Stimulated activated memory B cell treated with anti-CD40 and anti-IgM and Interleukin-4, amounts not matched to agents 10 μg/mL and 1 μg/mL and 100 μg/mL, for 72 hours (primary cell): ENCODE measurements around the gene FAM210A.
"Not testable (repeated sequence)": the region's sequence is repeated elsewhere in the genome, so short reads cannot be mapped to it uniquely, and the experiment has no call there.

Source experiments
- ATAC-seq: fragments of 150-1000 bp; cut with Tn5 transposase; 2 replicates; pipeline ENCODE4 v1.10.0; 2021
- H3K27ac Mint-ChIP-seq: one replicate; pipeline ENCODE4 v1.8.0; 2022; ENCODE audit warnings: mild to moderate bottlenecking, mixed read lengths
- H3K27me3 Mint-ChIP-seq: one replicate; pipeline ENCODE4 v1.8.0; 2022; ENCODE audit warnings: mixed read lengths
- H3K36me3 Mint-ChIP-seq: one replicate; pipeline ENCODE4 v1.8.0; 2022; ENCODE audit warnings: mixed read lengths
- H3K4me1 Mint-ChIP-seq: one replicate; pipeline ENCODE4 v1.8.0; 2022; ENCODE audit warnings: mixed read lengths
- H3K4me3 Mint-ChIP-seq: one replicate; pipeline ENCODE4 v1.8.0; 2022; ENCODE audit warnings: mild to moderate bottlenecking, moderate library complexity, mixed read lengths
- H3K9me3 Mint-ChIP-seq: one replicate; pipeline ENCODE4 v1.8.0; 2022; ENCODE audit warnings: mixed read lengths

FAM210A gene

GRCh38 chr18:13677350-13677749 is 49.0 kb downstream of the FAM210A start:
- ATAC-seq, H3K27ac Mint-ChIP-seq, H3K4me3 Mint-ChIP-seq, H3K27me3 Mint-ChIP-seq, H3K9me3 Mint-ChIP-seq, H3K36me3 Mint-ChIP-seq: not testable (repeated sequence)
- H3K4me1 Mint-ChIP-seq = peaks cover 15% of the 10 kb centered on the region

DNA sequence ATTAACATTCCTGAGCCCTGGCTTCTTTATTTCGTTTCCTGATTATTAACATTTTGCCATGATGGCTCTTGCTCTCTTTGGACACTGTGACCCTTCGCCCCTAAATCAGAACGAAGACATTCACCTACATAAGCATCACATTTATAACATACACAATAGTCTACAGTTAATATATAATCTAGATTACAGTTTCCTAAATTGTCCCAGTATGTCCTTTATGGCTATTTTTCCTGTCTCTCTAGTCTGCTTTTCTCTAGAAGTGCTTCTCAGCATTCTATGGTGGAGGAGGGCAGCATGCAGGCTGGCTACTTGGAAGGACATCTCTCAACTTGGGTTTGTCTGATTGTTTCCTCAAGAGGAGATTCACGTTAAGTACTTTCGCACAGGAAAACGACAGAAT is 49.9 kb downstream of the FAM210A start:
- ATAC-seq = no peak
- no peaks in the 10 kb centered on the region for H3K27me3 Mint-ChIP-seq
- H3K4me3 Mint-ChIP-seq = no peak overlapping the region
- H3K9me3 Mint-ChIP-seq = no peaks in the 10 kb centered on the region
- peaks cover 15% of the 10 kb centered on the region for H3K4me1 Mint-ChIP-seq
- H3K27ac Mint-ChIP-seq = no peak overlapping the region
- H3K36me3 Mint-ChIP-seq = peaks cover 11% of the 10 kb centered on the region

GRCh38 chr18:13672657-13673056 is 53.7 kb downstream of the FAM210A start:
- no peak overlapping the region for H3K27ac Mint-ChIP-seq
- no peaks in the 10 kb centered on the region for H3K4me1 Mint-ChIP-seq
- no peak for ATAC-seq
- H3K27me3 Mint-ChIP-seq = no peaks in the 10 kb centered on the region
- H3K4me3 Mint-ChIP-seq = no peak overlapping the region
- H3K36me3 Mint-ChIP-seq = peaks cover 35% of the 10 kb centered on the region
- H3K9me3 Mint-ChIP-seq = no peaks in the 10 kb centered on the region

DNA sequence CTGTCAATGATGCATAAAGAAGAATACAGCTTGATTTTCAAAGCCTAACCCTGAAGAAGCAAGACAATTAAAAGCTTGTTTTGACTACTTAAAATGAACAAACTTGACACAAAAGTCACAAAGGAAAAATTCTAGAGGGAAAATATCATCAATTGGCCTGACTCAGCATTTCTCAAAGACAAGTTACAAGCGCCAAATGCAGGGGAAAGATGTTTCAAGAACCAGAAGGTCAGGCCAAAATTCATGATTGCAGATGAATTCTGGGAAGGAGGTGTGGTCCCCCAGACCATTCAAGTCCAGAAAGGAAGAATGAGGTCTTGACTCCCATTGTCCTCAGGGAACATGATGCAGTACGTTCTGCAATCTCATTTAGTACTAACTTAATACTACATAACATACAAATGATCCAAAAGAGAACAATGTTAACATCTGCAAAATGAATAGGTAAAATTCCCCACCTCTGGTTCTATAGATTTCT is 64.5 kb downstream of the FAM210A start:
- Mint-ChIP-seq H3K4me3 (no peak overlapping the region), H3K9me3 (no peaks in the 10 kb centered on the region), H3K27ac (no peak overlapping the region), H3K27me3 (no peaks in the 10 kb centered on the region), H3K36me3 (peaks cover 6% of the 10 kb centered on the region), H3K4me1 (no peaks in the 10 kb centered on the region)
- ATAC-seq = no peak

DNA sequence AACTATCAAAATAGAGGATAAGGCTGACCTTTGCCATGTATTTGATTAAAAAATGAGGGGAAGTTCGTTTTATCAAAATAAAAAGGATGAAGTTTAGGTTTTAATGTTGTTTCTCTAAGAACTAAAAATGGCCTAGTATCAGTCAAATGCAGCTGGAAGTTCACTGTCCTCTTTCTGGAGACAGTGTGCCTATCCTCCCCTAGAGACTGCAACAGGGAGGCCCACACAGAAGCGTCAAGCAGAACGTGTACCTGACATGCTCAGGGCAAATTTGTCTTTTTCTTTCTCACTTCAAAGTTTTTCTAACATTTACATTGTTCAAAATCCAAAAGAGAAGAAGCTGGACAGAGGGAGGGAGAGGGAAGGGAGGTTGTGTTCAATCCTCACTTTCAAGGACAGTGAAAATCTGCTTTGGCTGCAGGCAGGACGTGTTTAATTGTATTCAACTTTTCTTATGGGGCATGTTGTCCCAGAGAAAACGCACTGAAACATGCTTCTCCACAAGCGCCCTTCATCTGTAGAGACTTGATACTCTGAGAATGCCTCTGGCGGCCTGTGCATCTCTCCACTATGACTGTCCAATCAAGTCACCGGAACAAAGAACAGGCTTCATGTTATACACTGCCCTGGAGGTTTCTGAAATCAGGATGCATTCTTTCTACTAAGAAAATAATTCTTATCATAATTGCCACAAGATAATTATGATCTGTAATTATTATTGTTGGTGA is 65.1 kb downstream of the FAM210A start:
- H3K9me3 Mint-ChIP-seq = no peaks in the 10 kb centered on the region
- no peaks in the 10 kb centered on the region for H3K27me3 Mint-ChIP-seq
- no peak overlapping the region for H3K4me3 Mint-ChIP-seq
- H3K36me3 Mint-ChIP-seq = peaks cover under 1% of the 10 kb centered on the region
- no peak for ATAC-seq
- no peaks in the 10 kb centered on the region for H3K4me1 Mint-ChIP-seq
- no peak overlapping the region for H3K27ac Mint-ChIP-seq

- Mint-ChIP-seq H3K9me3 (no peaks in the 10 kb centered on the region), H3K36me3 (no peaks in the 10 kb centered on the region), H3K4me1 (no peaks in the 10 kb centered on the region), H3K27me3 (no peaks in the 10 kb centered on the region), H3K4me3 (no peak overlapping the region), H3K27ac (no peak overlapping the region)
- no peak for ATAC-seq
These were observed 65.8 kb downstream of the FAM210A start for GRCh38 chr18:13660510-13660909.

- no peak overlapping the region for H3K27ac Mint-ChIP-seq
- no peaks in the 10 kb centered on the region for H3K9me3 Mint-ChIP-seq
- ATAC-seq = no peak
- H3K4me1 Mint-ChIP-seq = no peaks in the 10 kb centered on the region
- H3K27me3 Mint-ChIP-seq = no peaks in the 10 kb centered on the region
- no peak overlapping the region for H3K4me3 Mint-ChIP-seq
- no peaks in the 10 kb centered on the region for H3K36me3 Mint-ChIP-seq
These were observed 67.7 kb downstream of the FAM210A start for GRCh38 chr18:13658436-13659204.

- Mint-ChIP-seq H3K27me3 (no peaks in the 10 kb centered on the region), H3K36me3 (no peaks in the 10 kb centered on the region), H3K9me3 (no peaks in the 10 kb centered on the region), H3K4me1 (no peaks in the 10 kb centered on the region), H3K27ac (no peak overlapping the region), H3K4me3 (no peak overlapping the region)
- ATAC-seq = no peak
These were observed 68.4 kb downstream of the FAM210A start for GRCh38 chr18:13657974-13658373.

DNA sequence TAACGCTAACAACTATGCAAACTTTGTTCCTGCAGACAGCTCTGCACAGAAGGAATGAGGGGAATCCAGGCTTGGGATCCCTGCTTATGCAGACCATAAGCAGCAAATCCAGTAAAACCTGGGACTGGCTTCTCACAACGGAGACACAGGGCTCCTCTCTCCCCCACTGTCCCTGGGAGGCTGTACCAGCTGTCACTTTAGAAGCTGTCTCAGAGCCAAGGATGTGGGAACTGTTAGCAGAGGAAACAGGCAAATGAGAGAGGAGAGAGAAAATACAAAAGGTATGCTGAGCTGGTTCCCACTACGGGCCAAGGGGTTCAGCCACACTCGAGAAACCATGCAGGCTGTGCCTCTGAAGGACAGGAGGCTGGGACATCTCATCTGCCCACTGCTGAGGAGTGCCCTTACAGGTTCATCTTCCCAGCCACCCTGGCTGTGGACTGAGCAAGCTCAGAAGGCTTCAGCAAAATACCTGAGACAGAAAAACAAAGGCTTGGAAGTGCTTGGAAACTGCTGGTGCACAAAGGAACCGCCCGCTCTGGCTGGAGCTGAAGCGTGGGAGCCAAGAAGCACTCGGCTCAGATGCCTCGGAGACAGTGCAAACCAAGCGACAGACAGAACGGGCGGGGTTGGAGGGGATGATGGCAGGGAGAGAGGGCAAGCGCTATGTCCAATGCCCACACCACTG is 72.5 kb downstream of the FAM210A start:
- H3K9me3 Mint-ChIP-seq = no peaks in the 10 kb centered on the region
- peaks cover 3% of the 10 kb centered on the region for H3K4me1 Mint-ChIP-seq
- H3K36me3 Mint-ChIP-seq = no peaks in the 10 kb centered on the region
- H3K27ac Mint-ChIP-seq = no peak overlapping the region
- no peak for ATAC-seq
- H3K4me3 Mint-ChIP-seq = no peak overlapping the region
- no peaks in the 10 kb centered on the region for H3K27me3 Mint-ChIP-seq

GRCh38 chr18:13649397-13650390 is 76.7 kb downstream of the FAM210A start:
- H3K4me1 Mint-ChIP-seq = peaks cover 7% of the 10 kb centered on the region

GRCh38 chr18:13647761-13648160 is 78.6 kb downstream of the FAM210A start:
- H3K36me3 Mint-ChIP-seq = peaks cover 24% of the 10 kb centered on the region
- peaks cover 7% of the 10 kb centered on the region for H3K4me1 Mint-ChIP-seq
- ATAC-seq = no peak
- H3K4me3 Mint-ChIP-seq = no peak overlapping the region
- H3K27ac Mint-ChIP-seq = no peak overlapping the region
- H3K9me3 Mint-ChIP-seq = no peaks in the 10 kb centered on the region
- H3K27me3 Mint-ChIP-seq = no peaks in the 10 kb centered on the region

More at GRCh38 chr18:13649397-13650390, 76.7 kb downstream of the FAM210A start:
- H3K4me3 Mint-ChIP-seq = no peak overlapping the region
- H3K27me3 Mint-ChIP-seq = no peaks in the 10 kb centered on the region
- H3K36me3 Mint-ChIP-seq = peaks cover 21% of the 10 kb centered on the region
- no peaks in the 10 kb centered on the region for H3K9me3 Mint-ChIP-seq
- no peak overlapping the region for H3K27ac Mint-ChIP-seq
- no peak for ATAC-seq

DNA sequence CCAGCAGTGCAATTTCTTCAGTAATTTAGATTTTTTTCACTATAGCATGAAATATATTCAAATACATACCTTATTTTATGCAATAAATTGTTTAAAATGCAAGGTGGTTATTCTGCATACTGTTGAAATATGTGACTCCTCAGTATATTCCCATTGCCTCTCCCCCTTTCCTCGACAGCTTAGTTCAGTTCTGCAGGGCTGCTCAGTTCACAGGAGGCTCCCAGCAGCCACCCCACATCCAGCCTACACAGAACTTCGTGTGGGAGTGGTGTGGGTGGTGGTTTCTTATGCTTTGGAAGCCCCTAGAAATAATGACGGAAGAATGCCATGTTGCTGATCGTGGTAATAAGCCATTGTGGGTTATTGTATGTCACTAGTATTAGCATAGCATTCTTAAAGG is 79.7 kb downstream of the FAM210A start:
- H3K36me3 Mint-ChIP-seq = peaks cover 24% of the 10 kb centered on the region
- no peak overlapping the region for H3K27ac Mint-ChIP-seq
- peaks cover 7% of the 10 kb centered on the region for H3K4me1 Mint-ChIP-seq
- no peaks in the 10 kb centered on the region for H3K9me3 Mint-ChIP-seq
- H3K27me3 Mint-ChIP-seq = no peaks in the 10 kb centered on the region
- ATAC-seq = no peak
- no peak overlapping the region for H3K4me3 Mint-ChIP-seq

DNA sequence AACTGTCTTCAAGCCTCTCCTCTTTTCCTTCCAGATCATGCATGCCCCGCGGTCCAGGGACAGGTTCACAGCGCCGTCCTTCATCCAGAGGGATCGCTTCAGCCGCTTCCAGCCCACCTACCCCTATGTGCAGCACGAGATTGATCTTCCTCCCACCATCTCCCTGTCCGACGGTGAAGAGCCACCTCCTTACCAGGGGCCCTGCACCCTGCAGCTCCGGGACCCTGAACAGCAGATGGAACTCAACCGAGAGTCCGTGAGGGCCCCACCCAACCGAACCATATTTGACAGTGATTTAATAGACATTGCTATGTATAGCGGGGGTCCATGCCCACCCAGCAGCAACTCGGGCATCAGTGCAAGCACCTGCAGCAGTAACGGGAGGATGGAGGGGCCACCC is 81.3 kb downstream of the FAM210A start:
- no peak for ATAC-seq
- Mint-ChIP-seq H3K27me3 (no peaks in the 10 kb centered on the region), H3K27ac (no peak overlapping the region), H3K9me3 (peaks cover 3% of the 10 kb centered on the region), H3K4me3 (no peak overlapping the region), H3K4me1 (peaks cover 7% of the 10 kb centered on the region), H3K36me3 (peaks cover 31% of the 10 kb centered on the region)

GRCh38 chr18:13643261-13643751 is 83.1 kb downstream of the FAM210A start:
- Mint-ChIP-seq H3K36me3 (peaks cover 33% of the 10 kb centered on the region), H3K9me3 (peaks cover 3% of the 10 kb centered on the region), H3K4me1 (no peaks in the 10 kb centered on the region), H3K4me3 (no peak overlapping the region), H3K27ac (no peak overlapping the region), H3K27me3 (no peaks in the 10 kb centered on the region)
- ATAC-seq = peak; percentile 44
